Stimulated activated CD8-positive, alpha-beta memory T cell treated with anti-CD3 and anti-CD28 coated beads, Interleukin-4, amount 100 ng/mL, for 24 hours (primary cell): ENCODE results near the gene TEX53.

Source experiments
- DNase-seq: peaks from one replicate; pipeline ENCODE4 v3.0.0-alpha.2; 2020; ENCODE audit warnings: low read depth

TEX53 gene

GRCh38 chr9:114680259-114681001 is 22.8 kb upstream of the TEX53 start:
- DNase-seq: no peak

- no peak for DNase-seq
Observed at GRCh38 chr9:114678795-114679194, 21.2 kb upstream of the TEX53 start.

- DNase-seq: no peak
Observed at GRCh38 chr9:114678130-114678529, 20.5 kb upstream of the TEX53 start.

DNA sequence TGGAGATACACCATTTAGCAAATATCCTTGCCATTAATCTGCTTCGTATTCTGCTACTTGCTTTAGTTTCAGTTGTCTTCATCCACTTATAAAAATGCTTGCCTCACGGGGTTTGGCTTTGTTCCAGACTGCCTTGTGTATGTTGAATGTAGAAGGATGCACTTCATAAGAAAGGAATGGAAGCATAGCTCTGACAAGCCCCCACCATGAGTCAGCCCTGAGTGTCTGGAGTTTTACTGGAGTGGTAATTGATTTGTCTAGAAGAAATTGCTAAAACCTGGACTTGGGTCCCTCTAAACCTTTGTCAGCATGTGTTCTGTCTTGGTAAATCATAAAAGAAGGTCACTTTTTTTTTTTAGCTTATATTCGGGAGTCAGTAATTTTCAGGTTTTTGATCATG is 19.8 kb upstream of the TEX53 start:
- no peak for DNase-seq

- no peak for DNase-seq
Observed at GRCh38 chr9:114676901-114677300, 19.3 kb upstream of the TEX53 start.

- no peak for DNase-seq
Observed at GRCh38 chr9:114674798-114675540, 17.4 kb upstream of the TEX53 start.

- DNase-seq: no peak
Observed at GRCh38 chr9:114674076-114674797, 16.6 kb upstream of the TEX53 start.

DNA sequence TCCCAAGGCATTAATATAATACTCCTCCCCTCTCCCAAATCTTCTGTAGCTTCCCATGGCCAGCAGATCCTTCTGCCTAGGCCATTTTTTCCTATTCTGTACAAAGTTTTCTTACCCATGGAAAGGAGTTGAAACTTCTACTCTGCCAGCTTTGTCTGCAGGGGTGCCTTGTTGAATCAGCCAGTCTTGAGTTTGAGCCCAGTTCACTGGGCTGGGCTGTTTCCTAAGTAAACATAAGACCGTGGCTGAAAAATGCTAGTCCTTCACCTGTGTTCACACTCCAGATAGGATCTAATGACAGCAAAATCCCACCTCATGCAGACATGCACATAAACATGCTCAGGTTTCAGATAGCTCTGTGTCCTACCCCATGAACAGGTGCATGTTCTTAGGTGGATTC is 14.0 kb upstream of the TEX53 start:
- DNase-seq: no peak

- no peak for DNase-seq
Observed at GRCh38 chr9:114669961-114670360, 12.4 kb upstream of the TEX53 start.

DNA sequence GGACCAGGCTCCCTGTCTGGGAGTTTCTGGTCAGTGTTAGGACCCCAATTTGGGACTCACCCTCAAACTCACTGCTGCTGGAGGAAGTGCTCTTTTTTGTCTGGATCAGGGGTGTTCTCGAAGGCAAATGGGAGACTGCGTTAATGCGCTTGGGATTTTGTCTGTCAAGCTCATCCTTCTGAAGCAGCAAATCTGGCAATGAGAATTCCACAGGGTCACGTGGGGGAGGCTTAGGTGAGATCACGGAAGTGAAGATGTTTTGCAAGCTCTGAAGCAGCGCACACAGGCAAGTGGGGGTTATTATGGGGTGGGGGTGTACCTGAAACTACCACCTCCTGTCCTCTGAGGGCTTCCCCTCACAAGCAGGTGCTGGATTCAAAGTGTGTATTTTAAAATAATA is 10.5 kb upstream of the TEX53 start:
- no peak for DNase-seq

GRCh38 chr9:114666851-114667250 is 9.2 kb upstream of the TEX53 start:
- DNase-seq: no peak

GRCh38 chr9:114666401-114666800 is 8.8 kb upstream of the TEX53 start:
- DNase-seq: no peak

GRCh38 chr9:114664181-114664580 is 6.6 kb upstream of the TEX53 start:
- DNase-seq: no peak

DNA sequence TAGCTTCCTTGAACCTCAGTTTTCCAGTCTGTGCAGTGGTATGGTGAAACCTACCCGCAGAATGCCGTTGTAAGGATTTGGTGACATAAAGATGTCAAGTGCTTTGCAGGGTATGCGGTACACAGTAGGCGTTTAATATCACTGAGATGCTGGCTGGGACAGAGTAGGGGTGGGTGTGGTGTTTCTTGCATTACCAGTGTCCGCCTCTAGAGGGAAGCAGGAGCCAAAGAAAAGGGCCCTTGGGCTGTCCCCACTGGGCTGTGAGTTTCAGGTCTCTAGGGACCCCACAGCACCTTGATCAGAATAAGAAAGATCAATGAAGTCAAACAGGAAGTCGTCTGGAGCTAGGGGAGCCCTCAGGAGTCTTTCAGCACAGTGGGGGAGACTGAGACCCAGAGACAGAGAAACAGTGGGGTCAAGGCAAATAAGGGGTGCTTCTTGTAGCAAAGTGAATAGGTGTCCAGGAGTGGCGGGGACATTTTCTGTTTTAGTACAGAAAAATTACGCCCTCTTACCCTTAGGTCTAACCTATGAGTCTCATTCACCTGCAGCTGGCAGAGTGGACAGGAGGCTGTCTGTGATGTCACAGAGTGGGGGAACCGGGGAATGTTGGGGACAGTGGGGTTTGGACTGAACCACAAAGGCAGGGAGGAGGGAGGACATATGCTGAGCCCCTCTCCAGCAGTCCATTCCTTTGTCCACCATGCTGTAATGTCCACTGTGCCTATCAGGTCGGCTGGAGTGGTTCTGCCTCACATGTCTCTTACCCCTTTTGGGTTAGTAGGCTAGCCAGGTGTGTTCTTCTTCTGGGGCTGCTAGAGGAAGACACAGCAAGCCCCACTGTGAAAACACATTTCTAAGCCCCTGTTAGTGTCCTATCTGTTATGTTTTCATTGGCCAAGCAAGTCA is 4.7 kb upstream of the TEX53 start:
- peak; percentile 41 for DNase-seq

- no peak for DNase-seq
Observed at GRCh38 chr9:114656301-114656700, 1.3 kb downstream of the TEX53 start.

- DNase-seq: no peak
Observed at GRCh38 chr9:114655689-114656088, 1.9 kb downstream of the TEX53 start.

- DNase-seq: peak; percentile 65
Observed at GRCh38 chr9:114653556-114654159, 3.9 kb downstream of the TEX53 start.

GRCh38 chr9:114652776-114653555 is 4.6 kb downstream of the TEX53 start:
- no peak for DNase-seq

DNA sequence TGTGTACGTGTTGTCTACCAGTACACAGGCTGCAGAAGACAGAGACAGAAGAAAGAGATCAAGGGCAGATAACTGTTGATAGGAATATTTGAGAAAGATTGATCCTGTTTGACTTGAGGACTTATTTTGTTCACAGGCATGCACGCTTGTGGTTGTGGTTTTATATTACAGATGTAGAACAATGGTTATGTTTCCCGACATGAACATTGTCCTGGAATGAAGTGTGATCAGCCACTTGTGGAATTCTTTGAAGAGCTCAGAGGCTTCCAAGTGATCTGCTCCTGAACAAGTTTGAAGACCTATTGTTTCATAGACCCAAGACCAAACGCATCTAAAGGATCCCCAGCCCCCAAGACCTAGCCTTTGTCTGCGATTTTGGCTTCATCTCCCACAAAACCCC is 13.7 kb downstream of the TEX53 start:
- DNase-seq: no peak

GRCh38 chr9:114643001-114643400 is 14.6 kb downstream of the TEX53 start:
- no peak for DNase-seq

GRCh38 chr9:114641967-114642366 is 15.6 kb downstream of the TEX53 start:
- DNase-seq: no peak
